Measurements from ENCODE around the gene NUDCD2.

- TF ChIP-seq, protein P1, sequence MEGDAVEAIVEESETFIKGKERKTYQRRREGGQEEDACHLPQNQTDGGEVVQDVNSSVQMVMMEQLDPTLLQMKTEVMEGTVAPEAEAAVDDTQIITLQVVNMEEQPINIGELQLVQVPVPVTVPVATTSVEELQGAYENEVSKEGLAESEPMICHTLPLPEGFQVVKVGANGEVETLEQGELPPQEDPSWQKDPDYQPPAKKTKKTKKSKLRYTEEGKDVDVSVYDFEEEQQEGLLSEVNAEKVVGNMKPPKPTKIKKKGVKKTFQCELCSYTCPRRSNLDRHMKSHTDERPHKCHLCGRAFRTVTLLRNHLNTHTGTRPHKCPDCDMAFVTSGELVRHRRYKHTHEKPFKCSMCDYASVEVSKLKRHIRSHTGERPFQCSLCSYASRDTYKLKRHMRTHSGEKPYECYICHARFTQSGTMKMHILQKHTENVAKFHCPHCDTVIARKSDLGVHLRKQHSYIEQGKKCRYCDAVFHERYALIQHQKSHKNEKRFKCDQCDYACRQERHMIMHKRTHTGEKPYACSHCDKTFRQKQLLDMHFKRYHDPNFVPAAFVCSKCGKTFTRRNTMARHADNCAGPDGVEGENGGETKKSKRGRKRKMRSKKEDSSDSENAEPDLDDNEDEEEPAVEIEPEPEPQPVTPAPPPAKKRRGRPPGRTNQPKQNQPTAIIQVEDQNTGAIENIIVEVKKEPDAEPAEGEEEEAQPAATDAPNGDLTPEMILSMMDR (IDR thresholded peaks at IDR 0.05): no peak
- no peak for TF ChIP-seq POLR2AphosphoS5 (IDR thresholded peaks at IDR 0.05)
- no peak for TF ChIP-seq POLR2A (IDR thresholded peaks at IDR 0.05)
These were observed 27.4 kb downstream of the NUDCD2 start for GRCh38 chr5:163432544-163432943.
